PC-9 (cell line): ENCODE data around the gene KDM4C.

Experiments used
- CTCF ChIP-seq: fragments of 200-600 bp; sonication (generic); conservative IDR thresholded peaks from 2 replicates; pipeline ENCODE4 v1.6.1; 2017; ENCODE audit warnings: mixed run types, antibody characterized with exemption, mild to moderate bottlenecking, moderate library complexity
- EZH2 ChIP-seq: fragments of 200-600 bp; sonication (generic); IDR thresholded peaks from 2 replicates; pipeline ENCODE4 v1.8.0; 2017; ENCODE audit warnings: antibody characterized with exemption, low read depth

- TF ChIP-seq CTCF, result no peak
- TF ChIP-seq EZH2, result no peak
Measured at GRCh38 chr9:6716766-6717165, 41.0 kb upstream of the KDM4C start.
